ENCODE measurements around the gene ELMO1. TPM values are rescaled to one million over a fixed set of nuclear protein-coding genes. Genes with fewer than 3 reads are reported as not detected.

Gene ELMO1
- total and polyA plus RNA-seq, 8 donors: 18.2 to 55.3 (median 45.6) TPM

GRCh38 chr7:37231613-37232012, 217.1 kb downstream of the ELMO1 start:
- intact Hi-C loops (cut with DNase I): no loop called here
- no peaks in the 10 kb centered on the region for H3K9me3 ChIP-seq
- H3K27me3 ChIP-seq: no peaks in the 10 kb centered on the region
- peaks cover 0 to 3% of the 10 kb centered on the region in 2 donors for H3K4me1 ChIP-seq
- DNase-seq (no peak), ATAC-seq (no peak)
- H3K4me3 ChIP-seq: no peak overlapping the region
- no peak overlapping the region for H3K27ac ChIP-seq
- peaks cover 0 to 6% of the 10 kb centered on the region in 2 donors for H3K36me3 ChIP-seq
- TF ChIP-seq CTCF (IDR thresholded peaks at IDR 0.05): no peak

- no peaks in the 10 kb centered on the region for H3K27me3 ChIP-seq
- no peak for DNase-seq
- H3K36me3 ChIP-seq: peaks cover 0 to 6% of the 10 kb centered on the region in 2 donors
- peak; percentile 30 for ATAC-seq
- peaks cover 0 to 3% of the 10 kb centered on the region in 2 donors for H3K4me1 ChIP-seq
- no peak overlapping the region for H3K27ac ChIP-seq
- H3K9me3 ChIP-seq: no peaks in the 10 kb centered on the region
- H3K4me3 ChIP-seq: no peak overlapping the region
- no peak for TF ChIP-seq CTCF (IDR thresholded peaks at IDR 0.05)
- intact Hi-C loops (cut with DNase I): no loop called here
Observed at GRCh38 chr7:37230221-37230620, 218.4 kb downstream of the ELMO1 start.

GRCh38 chr7:37229381-37229780, 219.3 kb downstream of the ELMO1 start:
- H3K4me3 ChIP-seq: no peak overlapping the region
- H3K27ac ChIP-seq: no peak overlapping the region
- no peak for TF ChIP-seq CTCF (IDR thresholded peaks at IDR 0.05)
- peaks cover 0 to 6% of the 10 kb centered on the region in 2 donors for H3K36me3 ChIP-seq
- no peaks in the 10 kb centered on the region for H3K27me3 ChIP-seq
- intact Hi-C loops (cut with DNase I): no loop called here
- H3K4me1 ChIP-seq: peaks cover 0 to 3% of the 10 kb centered on the region in 2 donors
- ATAC-seq (no peak), DNase-seq (no peak)
- H3K9me3 ChIP-seq: no peaks in the 10 kb centered on the region

- Histone ChIP-seq H3K4me3 (no peak overlapping the region), H3K36me3 (peaks cover 0 to 19% of the 10 kb centered on the region in 2 donors), H3K27ac (no peak overlapping the region), H3K9me3 (no peaks in the 10 kb centered on the region), H3K4me1 (peaks cover 0 to 3% of the 10 kb centered on the region in 2 donors), H3K27me3 (no peaks in the 10 kb centered on the region)
- no peak for TF ChIP-seq CTCF (IDR thresholded peaks at IDR 0.05)
- intact Hi-C loops (cut with DNase I): no loop called here
- no peak for ATAC-seq
- no peak for DNase-seq
Observed at GRCh38 chr7:37225285-37225969, 223.2 kb downstream of the ELMO1 start.

- intact Hi-C loops (cut with DNase I): no loop called here
- ATAC-seq: no peak
- no peaks in the 10 kb centered on the region for H3K9me3 ChIP-seq
- no peak for DNase-seq
- no peaks in the 10 kb centered on the region for H3K27me3 ChIP-seq
- no peak for TF ChIP-seq CTCF (IDR thresholded peaks at IDR 0.05)
- no peak overlapping the region for H3K27ac ChIP-seq
- H3K4me3 ChIP-seq: no peak overlapping the region
- H3K4me1 ChIP-seq: no peaks in the 10 kb centered on the region
- peaks cover 0 to 20% of the 10 kb centered on the region in 2 donors for H3K36me3 ChIP-seq
Observed at GRCh38 chr7:37224746-37225145, 223.9 kb downstream of the ELMO1 start.

Data from left lung (tissue), 10 donors.